Left lobe of liver (tissue), 2 donors: ENCODE results near the gene PRSS58. TPM values are rescaled to one million over a fixed set of nuclear protein-coding genes. Genes with fewer than 3 reads are reported as not detected.

Experiments
- ATAC-seq: fragments of 200-7000 bp; cut with Tn5 transposase; one replicate; pipeline ENCODE4 v1.9.1; 2020; ENCODE audit warnings: mild to moderate bottlenecking, moderate library complexity
- DNase-seq: peaks from one replicate; pipeline ENCODE4 v3.0.0-alpha.2; 2020; ENCODE audit warnings: low spot score
- total RNA-seq: library from RNA; stranded (reverse); gene quantifications from one replicate; pipeline ENCODE4 v1.2.1, GENCODE V29; 2021
- donor health status: DM: no; HTN: no; CAD: no; lungs with moderate emphysema.
- donor health status: DM: no; HTN: yes; CAD: no.

The PRSS58 gene
- total RNA-seq, 1 donor from 2014 or later = not detected

GRCh38 chr7:142228537-142229104 is 29.2 kb downstream of the PRSS58 start:
- no peak for ATAC-seq

More at GRCh38 chr7:142228537-142229104, 29.2 kb downstream of the PRSS58 start:
- no peak for DNase-seq

Other genes starting within 250 kb of the PRSS58 start
- 0.05 TPM for gene MGAM2, start 146.3 kb downstream of the PRSS58 start, total RNA-seq